HL-60 (cell line): ENCODE results near the gene CBFA2T2.
"Not testable (repeated sequence)": the region's sequence is repeated elsewhere in the genome, so short reads cannot be mapped to it uniquely, and the experiment has no call there.

Experiments used
- DNase-seq, 2 experiments: peaks; one replicate each; pipeline ENCODE4 v3.0.0-alpha.2; 2010 to 2020; ENCODE audit warnings: low read depth in 1 of 2, low spot score in 1 of 2
- H3K27ac ChIP-seq: fragments of 250-450 bp; sonication (Bioruptor Pico); replicated peaks from 2 replicates; pipeline ENCODE4 v1.5.1; 2020; ENCODE audit warnings: mild to moderate bottlenecking, moderate library complexity
- H3K27me3 ChIP-seq: fragments of 250-450 bp; sonication (Bioruptor Pico); 2 replicates; pipeline ENCODE4 v1.5.1; 2021; ENCODE audit warnings: mild to moderate bottlenecking, moderate library complexity; ENCODE audit not compliant: insufficient read depth, poor library complexity, severe bottlenecking
- H3K4me3 ChIP-seq: replicated peaks from 2 replicates; pipeline ENCODE4 v1.5.1; 2011; ENCODE audit warnings: mild to moderate bottlenecking, control low read depth, low read length; ENCODE audit not compliant: insufficient read depth
- CTCF ChIP-seq: IDR thresholded peaks from one replicate; pipeline ENCODE4 v1.5.1; 2011; ENCODE audit warnings: low read length, control low read depth, inconsistent platforms; ENCODE audit not compliant: insufficient read depth
- GABPA ChIP-seq: IDR thresholded peaks from 2 replicates; pipeline ENCODE4 v1.6.1; 2012; ENCODE audit warnings: low read depth
- POLR2AphosphoS5 ChIP-seq: IDR thresholded peaks from 2 replicates; pipeline ENCODE4 v1.6.1; 2012; ENCODE audit warnings: low read depth
- REST ChIP-seq: IDR thresholded peaks from 2 replicates; pipeline ENCODE4 v1.6.1; 2012; ENCODE audit warnings: low read depth; ENCODE audit not compliant: insufficient replicate concordance
- SPI1 ChIP-seq: IDR thresholded peaks from 2 replicates; pipeline ENCODE4 v1.6.1; 2012; ENCODE audit warnings: low read depth, mild to moderate bottlenecking, borderline replicate concordance

Gene CBFA2T2

GRCh38 chr20:33630507-33630906 is 140.6 kb downstream of the CBFA2T2 start:
- no peak overlapping the region for H3K27ac ChIP-seq
- TF ChIP-seq GABPA (no peak), CTCF (no peak), POLR2AphosphoS5 (no peak), REST (no peak), SPI1 (no peak)
- H3K27me3 ChIP-seq: no peaks in the 10 kb centered on the region
- no peak overlapping the region for H3K4me3 ChIP-seq
- no peak for DNase-seq

- not testable (repeated sequence) for DNase-seq, H3K27ac ChIP-seq, H3K27me3 ChIP-seq, H3K4me3 ChIP-seq
Observed at GRCh38 chr20:33631910-33632309, 142.0 kb downstream of the CBFA2T2 start.

GRCh38 chr20:33635341-33635740 is 145.4 kb downstream of the CBFA2T2 start:
- Histone ChIP-seq H3K27me3 (no peaks in the 10 kb centered on the region), H3K4me3 (no peak overlapping the region), H3K27ac (no peak overlapping the region)
- DNase-seq: no peak
- TF ChIP-seq SPI1: no peak

- Histone ChIP-seq H3K27me3 (no peaks in the 10 kb centered on the region), H3K27ac (no peak overlapping the region), H3K4me3 (no peak overlapping the region)
- DNase-seq: no peak
- TF ChIP-seq POLR2AphosphoS5 (no peak), GABPA (no peak), CTCF (no peak), SPI1 (no peak), REST (no peak)
Observed at GRCh38 chr20:33636776-33637175, 146.9 kb downstream of the CBFA2T2 start.

- no peak for TF ChIP-seq CTCF
- TF ChIP-seq REST: no peak
- no peak for TF ChIP-seq POLR2AphosphoS5
- no peak for TF ChIP-seq SPI1
- no peak for TF ChIP-seq GABPA
- DNase-seq: no peak
- no peaks in the 10 kb centered on the region for H3K27me3 ChIP-seq
- H3K27ac ChIP-seq: no peak overlapping the region
- H3K4me3 ChIP-seq: no peak overlapping the region
Observed at GRCh38 chr20:33640287-33640686, 150.4 kb downstream of the CBFA2T2 start.
